GM23338 (cell line): ENCODE data around the gene ASGR1. TPM values are rescaled to one million over a fixed set of nuclear protein-coding genes. Genes with fewer than 3 reads are reported as not detected.

Experiments
- ATAC-seq: fragments of 200-7000 bp; cut with Tn5 transposase; 3 replicates; pipeline ENCODE4 v1.9.1; 2020
- DNase-seq: peaks from one replicate; pipeline ENCODE4 v3.0.0-alpha.2; 2015; ENCODE audit warnings: low spot score
- H2AFZ ChIP-seq: fragments of 200-600 bp; sonication (generic); 2 replicates; pipeline ENCODE4 v1.8.0; 2016; ENCODE audit warnings: antibody characterized with exemption, mild to moderate bottlenecking, moderate library complexity
- H3F3A ChIP-seq: fragments of 200-600 bp; sonication (generic); replicated peaks from 2 replicates; pipeline ENCODE4 v1.8.0; 2017; ENCODE audit warnings: antibody characterized with exemption, mixed run types, low read depth
- H3K27ac ChIP-seq: fragments of 200-600 bp; sonication (generic); 2 replicates; pipeline ENCODE4 v1.6.1; 2016; ENCODE audit warnings: low read depth
- H3K27me3 ChIP-seq: fragments of 200-600 bp; sonication (generic); 2 replicates; pipeline ENCODE4 v1.8.0; 2016; ENCODE audit warnings: mild to moderate bottlenecking, mixed run types, moderate library complexity; ENCODE audit not compliant: insufficient read depth
- H3K36me3 ChIP-seq: fragments of 200-600 bp; sonication (generic); 2 replicates; pipeline ENCODE4 v1.8.0; 2016; ENCODE audit warnings: mild to moderate bottlenecking; ENCODE audit not compliant: insufficient read depth
- H3K4me1 ChIP-seq: fragments of 200-600 bp; sonication (generic); 2 replicates; pipeline ENCODE4 v1.8.0; 2016; ENCODE audit warnings: mild to moderate bottlenecking, moderate library complexity; ENCODE audit not compliant: insufficient read depth
- H3K4me2 ChIP-seq: fragments of 200-600 bp; sonication (generic); 2 replicates; pipeline ENCODE4 v1.7.1; 2017; ENCODE audit warnings: mixed run types
- H3K4me3 ChIP-seq: fragments of 200-600 bp; sonication (generic); 2 replicates; pipeline ENCODE4 v1.6.1; 2016; ENCODE audit warnings: mixed run types
- H3K79me2 ChIP-seq: fragments of 200-600 bp; sonication (generic); replicated peaks from 2 replicates; pipeline ENCODE4 v1.8.0; 2017; ENCODE audit warnings: mild to moderate bottlenecking; ENCODE audit not compliant: insufficient read depth
- H3K9me2 ChIP-seq: fragments of 200-600 bp; sonication (generic); 2 replicates; pipeline ENCODE4 v1.8.0; 2017; ENCODE audit not compliant: insufficient read depth
- H4K20me1 ChIP-seq: fragments of 200-600 bp; sonication (generic); replicated peaks from 2 replicates; pipeline ENCODE4 v1.8.0; 2017; ENCODE audit warnings: mild to moderate bottlenecking; ENCODE audit not compliant: insufficient read depth
- H3K27ac Mint-ChIP-seq: 2 replicates; pipeline ENCODE4 v1.8.0; 2020; ENCODE audit warnings: inconsistent platforms, mild to moderate bottlenecking, moderate library complexity, mixed read lengths
- H3K27me3 Mint-ChIP-seq: 3 replicates; pipeline ENCODE4 v1.8.0; 2022; ENCODE audit warnings: low read depth, mild to moderate bottlenecking, moderate library complexity, mixed read lengths, inconsistent platforms; ENCODE audit not compliant: insufficient read depth, poor library complexity
- H3K36me3 Mint-ChIP-seq: 3 replicates; pipeline ENCODE4 v1.8.0; 2021; ENCODE audit warnings: low read depth, mild to moderate bottlenecking, inconsistent platforms, moderate library complexity, mixed read lengths
- H3K4me1 Mint-ChIP-seq: 3 replicates; pipeline ENCODE4 v1.8.0; 2020; ENCODE audit warnings: mild to moderate bottlenecking, inconsistent platforms, mixed read lengths
- H3K4me3 Mint-ChIP-seq: 3 replicates; pipeline ENCODE4 v1.8.0; 2021; ENCODE audit warnings: moderate library complexity, mild to moderate bottlenecking, inconsistent platforms, mixed read lengths
- H3K9me3 Mint-ChIP-seq: 3 replicates; pipeline ENCODE4 v1.8.0; 2020; ENCODE audit warnings: moderate library complexity, mild to moderate bottlenecking, inconsistent platforms, mixed read lengths
- ETS1 ChIP-seq: IDR thresholded peaks from 2 replicates; pipeline ENCODE4 v1.6.1; 2016; ENCODE audit warnings: antibody characterized with exemption
- EZH2 ChIP-seq: fragments of 200-600 bp; sonication (generic); IDR thresholded peaks from one replicate; pipeline ENCODE4 v1.8.0; 2017; ENCODE audit warnings: antibody characterized with exemption, mild to moderate bottlenecking, low read depth; ENCODE audit not compliant: unreplicated experiment
- EZH2phosphoT487 ChIP-seq: fragments of 200-600 bp; sonication (generic); IDR thresholded peaks from one replicate; pipeline ENCODE4 v1.8.1; 2018; ENCODE audit warnings: antibody characterized with exemption; ENCODE audit not compliant: unreplicated experiment
- NANOG ChIP-seq: IDR thresholded peaks from 2 replicates; pipeline ENCODE4 v1.6.1; 2016; ENCODE audit warnings: antibody characterized with exemption, borderline replicate concordance
- POLR2AphosphoS5 ChIP-seq: IDR thresholded peaks from 2 replicates; pipeline ENCODE4 v1.6.1; 2016; ENCODE audit warnings: antibody characterized with exemption, low read depth
- REST ChIP-seq: IDR thresholded peaks from one replicate; pipeline ENCODE4 v1.6.1; 2018; ENCODE audit warnings: antibody characterized with exemption; ENCODE audit not compliant: unreplicated experiment
- ZNF114 ChIP-seq: fragments of 250-450 bp; sonication (Bioruptor Pico); IDR thresholded peaks from 2 replicates; pipeline ENCODE4 v1.5.0; 2020; ENCODE audit warnings: mild to moderate bottlenecking, moderate library complexity
- ZNF331 ChIP-seq: fragments of 250-450 bp; sonication (Bioruptor Pico); IDR thresholded peaks from 2 replicates; pipeline ENCODE4 v1.5.0; 2020; ENCODE audit warnings: low read depth, mild to moderate bottlenecking, moderate library complexity
- ZNF462 ChIP-seq: fragments of 250-450 bp; sonication (Bioruptor Pico); IDR thresholded peaks from 2 replicates; pipeline ENCODE4 v1.5.0; 2020; ENCODE audit warnings: mild to moderate bottlenecking, moderate library complexity
- polyA plus RNA-seq: library from polyadenylated mRNA; unstranded; fragments of >200 nt; fragmentation: Nextera tagmentation; extraction: Ambion mirVana; gene quantifications from 2 replicates; pipeline ENCODE4 v1.2.1, GENCODE V29; 2016
- total RNA-seq: library from RNA; depleted of rRNA; stranded (reverse); fragments of >200 nt; shearing (Covaris generic); gene quantifications from 2 replicates; pipeline ENCODE4 v1.2.3, GENCODE V29; 2014
- TF ChIP-seq, protein P1 (sequence below), 2 experiments: fragments of 200-600 bp in 1 of 2; sonication (generic) in 1 of 2; conservative IDR thresholded peaks; 2 replicates each; pipeline versions ENCODE4 v1.5.1 to v1.6.1; 2016 to 2017; ENCODE audit warnings: antibody characterized with exemption in 2 of 2, low read depth in 2 of 2, mild to moderate bottlenecking in 2 of 2, moderate library complexity in 1 of 2

Gene ASGR1
- total and polyA plus RNA-seq, 2 experiments from 2014 or later: 8.3 to 9.0 TPM

DNA sequence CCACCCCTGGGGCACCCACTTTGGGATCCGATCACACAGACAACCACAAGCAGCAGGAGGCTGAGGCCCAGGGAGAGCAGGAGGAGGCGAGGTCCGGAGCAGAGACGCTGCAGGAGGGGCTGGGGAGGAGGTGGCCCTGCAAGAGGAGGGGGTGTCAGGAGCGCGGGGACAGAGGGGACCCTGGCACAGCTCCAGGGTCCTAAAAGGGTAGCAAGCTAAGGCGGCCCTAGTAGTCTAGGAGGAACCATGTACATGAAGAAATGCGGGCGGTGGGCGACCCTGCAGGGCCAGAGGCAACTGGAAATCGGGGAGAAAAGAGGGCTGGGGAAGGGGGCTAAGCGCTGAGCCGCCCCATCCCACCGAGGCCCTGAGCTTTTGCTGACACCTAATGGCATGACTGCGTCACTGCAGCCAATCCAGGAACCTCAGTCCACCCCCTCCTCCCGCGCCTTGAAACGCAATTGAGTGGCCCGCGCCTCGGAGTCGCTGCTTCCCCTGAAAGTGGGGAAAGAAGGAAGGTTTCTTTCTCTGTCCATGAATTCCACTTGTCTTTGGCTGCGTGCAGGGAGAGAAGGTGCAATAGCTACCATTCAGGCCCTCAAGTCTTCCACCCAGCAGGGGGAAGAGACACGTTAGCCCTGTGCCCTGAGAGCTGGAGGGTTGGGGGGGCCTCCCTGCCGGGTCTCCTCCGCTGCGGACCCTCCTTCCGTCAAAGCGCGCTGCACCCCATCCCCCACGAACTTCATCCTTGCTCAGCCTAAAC, 1.8 kb downstream of the ASGR1 start (continued):
- TF ChIP-seq POLR2AphosphoS5: no peak; the same call in 1 of the 2 replicates

DNA sequence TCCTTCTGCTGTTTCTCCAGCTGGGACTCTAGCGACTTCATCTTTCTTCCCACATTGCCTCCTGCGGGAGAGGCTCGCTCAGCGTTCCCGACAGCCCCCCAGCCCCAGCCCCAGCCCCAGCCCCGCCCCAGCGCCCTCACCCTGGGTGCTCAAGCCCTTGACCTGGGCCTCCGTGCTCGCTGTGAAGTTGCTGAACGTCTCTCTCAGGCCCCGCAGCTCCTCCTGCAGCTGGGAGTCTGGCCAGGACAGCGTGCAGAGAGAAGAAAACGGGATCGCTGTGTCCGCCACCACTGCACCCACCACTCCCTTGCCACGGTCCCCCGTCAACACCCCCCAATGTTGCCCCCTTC, 2.4 kb downstream of the ASGR1 start:
- Histone ChIP-seq H3K27ac (no peak overlapping the region), H2AFZ (peak overlapping the region; percentile 99), H3K4me2 (peak overlapping the region; percentile 99), H3F3A (peaks cover 21% of the 10 kb centered on the region), H3K4me1 (peaks cover 4% of the 10 kb centered on the region; the same call in 1 of the 2 replicates), H3K4me3 (peak overlapping the region; percentile 90), H3K36me3 (no peaks in the 10 kb centered on the region), H3K79me2 (no peaks in the 10 kb centered on the region), H4K20me1 (no peaks in the 10 kb centered on the region), H3K27me3 (peaks cover 60% of the 10 kb centered on the region), H3K9me2 (no peaks in the 10 kb centered on the region)
- ATAC-seq (peak; percentile 39), DNase-seq (peak; percentile 61)
- Mint-ChIP-seq H3K36me3 (peaks cover 5% of the 10 kb centered on the region; the same call in 2 of the 3 replicates), H3K27me3 (peaks cover 17% of the 10 kb centered on the region), H3K27ac (no peak overlapping the region), H3K4me1 (peaks cover 12% of the 10 kb centered on the region; the same call in 2 of the 3 replicates), H3K4me3 (no peak overlapping the region), H3K9me3 (no peaks in the 10 kb centered on the region)
- no peak for TF ChIP-seq EZH2phosphoT487
- no peak for TF ChIP-seq REST
- TF ChIP-seq ZNF331 (CRISPR knock-in tag): no peak
- TF ChIP-seq ZNF462: no peak
- no peak for TF ChIP-seq EZH2
- TF ChIP-seq ETS1: no peak
- TF ChIP-seq NANOG: no peak
- TF ChIP-seq, protein P1, sequence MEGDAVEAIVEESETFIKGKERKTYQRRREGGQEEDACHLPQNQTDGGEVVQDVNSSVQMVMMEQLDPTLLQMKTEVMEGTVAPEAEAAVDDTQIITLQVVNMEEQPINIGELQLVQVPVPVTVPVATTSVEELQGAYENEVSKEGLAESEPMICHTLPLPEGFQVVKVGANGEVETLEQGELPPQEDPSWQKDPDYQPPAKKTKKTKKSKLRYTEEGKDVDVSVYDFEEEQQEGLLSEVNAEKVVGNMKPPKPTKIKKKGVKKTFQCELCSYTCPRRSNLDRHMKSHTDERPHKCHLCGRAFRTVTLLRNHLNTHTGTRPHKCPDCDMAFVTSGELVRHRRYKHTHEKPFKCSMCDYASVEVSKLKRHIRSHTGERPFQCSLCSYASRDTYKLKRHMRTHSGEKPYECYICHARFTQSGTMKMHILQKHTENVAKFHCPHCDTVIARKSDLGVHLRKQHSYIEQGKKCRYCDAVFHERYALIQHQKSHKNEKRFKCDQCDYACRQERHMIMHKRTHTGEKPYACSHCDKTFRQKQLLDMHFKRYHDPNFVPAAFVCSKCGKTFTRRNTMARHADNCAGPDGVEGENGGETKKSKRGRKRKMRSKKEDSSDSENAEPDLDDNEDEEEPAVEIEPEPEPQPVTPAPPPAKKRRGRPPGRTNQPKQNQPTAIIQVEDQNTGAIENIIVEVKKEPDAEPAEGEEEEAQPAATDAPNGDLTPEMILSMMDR (conservative IDR thresholded peaks at IDR 0.05; ENCODE audit: low read depth in 2 of 2): no peak
- no peak for TF ChIP-seq ZNF114 (CRISPR knock-in tag)
